ENCODE measurements around the gene PAQR5. TPM values are rescaled to one million over a fixed set of nuclear protein-coding genes. Genes with fewer than 3 reads are reported as not detected.
"Not testable (repeated sequence)": the region's sequence is repeated elsewhere in the genome, so short reads cannot be mapped to it uniquely, and the experiment has no call there.

PAQR5 gene
- total RNA-seq, 1 experiment from 2014 or later: 2.3 TPM

GRCh38 chr15:69290346-69291164 is 8.2 kb upstream of the PAQR5 start:
- in situ Hi-C loops (cut with HindIII; ENCODE audit: low pct_unique_long_range_greater_than_20kb, low sequenced_read_pairs): no loop called here

GRCh38 chr15:69291651-69292050 is 7.1 kb upstream of the PAQR5 start:
- in situ Hi-C loops (cut with HindIII; ENCODE audit: low pct_unique_long_range_greater_than_20kb, low sequenced_read_pairs); DNase-seq (ENCODE audit: low read depth, low spot score): not testable (repeated sequence)

More at GRCh38 chr15:69290346-69291164, 8.2 kb upstream of the PAQR5 start:
- no peak for DNase-seq (ENCODE audit: low read depth, low spot score)

- no peak for DNase-seq (ENCODE audit: low read depth, low spot score)
- in situ Hi-C loops (cut with HindIII; ENCODE audit: low pct_unique_long_range_greater_than_20kb, low sequenced_read_pairs): no loop called here
Measured at GRCh38 chr15:69292826-69293420, 5.8 kb upstream of the PAQR5 start.

- no peak for DNase-seq (ENCODE audit: low read depth, low spot score)
- in situ Hi-C loops (cut with HindIII; ENCODE audit: low pct_unique_long_range_greater_than_20kb, low sequenced_read_pairs): no loop called here
Measured at GRCh38 chr15:69293741-69294615, 4.7 kb upstream of the PAQR5 start.

- in situ Hi-C loops (cut with HindIII; ENCODE audit: low pct_unique_long_range_greater_than_20kb, low sequenced_read_pairs): no loop called here
- DNase-seq (ENCODE audit: low read depth, low spot score): no peak
Measured at GRCh38 chr15:69296606-69297005, 2.1 kb upstream of the PAQR5 start.

GRCh38 chr15:69297642-69298353 is 914 bp upstream of the PAQR5 start:
- DNase-seq (ENCODE audit: low read depth, low spot score): no peak
- in situ Hi-C loops (cut with HindIII; ENCODE audit: low pct_unique_long_range_greater_than_20kb, low sequenced_read_pairs): no loop called here

- in situ Hi-C loops (cut with HindIII; ENCODE audit: low pct_unique_long_range_greater_than_20kb, low sequenced_read_pairs): no loop called here
- no peak for DNase-seq (ENCODE audit: low read depth, low spot score)
Measured at GRCh38 chr15:69298354-69298696, 387 bp upstream of the PAQR5 start.

- in situ Hi-C loops (cut with HindIII; ENCODE audit: low pct_unique_long_range_greater_than_20kb, low sequenced_read_pairs): no loop called here
- DNase-seq (ENCODE audit: low read depth, low spot score): no peak
Measured at GRCh38 chr15:69299451-69299886, 757 bp downstream of the PAQR5 start.

GRCh38 chr15:69299943-69300588 is 1.4 kb downstream of the PAQR5 start:
- in situ Hi-C loops (cut with HindIII; ENCODE audit: low pct_unique_long_range_greater_than_20kb, low sequenced_read_pairs): no loop called here
- DNase-seq (ENCODE audit: low read depth, low spot score): no peak

GRCh38 chr15:69301101-69301500 is 2.4 kb downstream of the PAQR5 start:
- DNase-seq (ENCODE audit: low read depth, low spot score); in situ Hi-C loops (cut with HindIII; ENCODE audit: low pct_unique_long_range_greater_than_20kb, low sequenced_read_pairs): not testable (repeated sequence)

GRCh38 chr15:69302087-69302486 is 3.4 kb downstream of the PAQR5 start:
- in situ Hi-C loops (cut with HindIII; ENCODE audit: low pct_unique_long_range_greater_than_20kb, low sequenced_read_pairs); DNase-seq (ENCODE audit: low read depth, low spot score): not testable (repeated sequence)

- in situ Hi-C loops (cut with HindIII; ENCODE audit: low pct_unique_long_range_greater_than_20kb, low sequenced_read_pairs): no loop called here
- no peak for DNase-seq (ENCODE audit: low read depth, low spot score)
Measured at GRCh38 chr15:69302929-69303328, 4.2 kb downstream of the PAQR5 start.

- DNase-seq (ENCODE audit: low read depth, low spot score): peak; percentile 47
- in situ Hi-C loops (cut with HindIII; ENCODE audit: low pct_unique_long_range_greater_than_20kb, low sequenced_read_pairs): no loop called here
Measured at GRCh38 chr15:69303337-69304181, 4.8 kb downstream of the PAQR5 start.

GRCh38 chr15:69304182-69304545 is 5.5 kb downstream of the PAQR5 start:
- DNase-seq (ENCODE audit: low read depth, low spot score): no peak
- in situ Hi-C loops (cut with HindIII; ENCODE audit: low pct_unique_long_range_greater_than_20kb, low sequenced_read_pairs): no loop called here

GRCh38 chr15:69305204-69305931 is 6.7 kb downstream of the PAQR5 start:
- in situ Hi-C loops (cut with HindIII; ENCODE audit: low pct_unique_long_range_greater_than_20kb, low sequenced_read_pairs): no loop called here
- no peak for DNase-seq (ENCODE audit: low read depth, low spot score)
